WTC11 (cell line): ENCODE measurements around the gene LTBP1. TPM values are rescaled to one million over a fixed set of nuclear protein-coding genes. Genes with fewer than 3 reads are reported as not detected.

ENCODE experiments used
- ATAC-seq: fragments of 200-7000 bp; cut with Tn5 transposase; 2 replicates; pipeline ENCODE4 v1.10.0; 2021; ENCODE audit warnings: mild to moderate bottlenecking, moderate library complexity
- CTCF ChIA-PET: fragments of 300-600 bp; sonication (Branson Sonifier 250); formaldehyde crosslinking; loops from one replicate; lab custom pipeline; 2021; ENCODE audit warnings: antibody characterized with exemption; lab: Charles Lee
- POLR2A ChIA-PET: fragments of 350-600 bp; sonication (Branson Sonifier 250); formaldehyde crosslinking; loops from one replicate; lab custom pipeline; 2021; ENCODE audit warnings: antibody characterized with exemption; lab: Charles Lee
- DNase-seq: peaks from one replicate; pipeline ENCODE4 v3.0.0; 2021; ENCODE audit warnings: low spot score
- H3K27ac Mint-ChIP-seq: 2 replicates; pipeline ENCODE4 v1.8.0; 2021; ENCODE audit warnings: mixed read lengths
- H3K27me3 Mint-ChIP-seq: 2 replicates; pipeline ENCODE4 v1.8.0; 2021; ENCODE audit warnings: low read depth, mild to moderate bottlenecking, moderate library complexity, mixed read lengths
- H3K36me3 Mint-ChIP-seq: 2 replicates; pipeline ENCODE4 v1.8.0; 2021; ENCODE audit warnings: mixed read lengths
- H3K4me1 Mint-ChIP-seq: 2 replicates; pipeline ENCODE4 v1.8.0; 2022; ENCODE audit warnings: mixed read lengths
- H3K4me3 Mint-ChIP-seq: 2 replicates; pipeline ENCODE4 v1.8.0; 2021; ENCODE audit warnings: mild to moderate bottlenecking, moderate library complexity, mixed read lengths
- H3K9me3 Mint-ChIP-seq: 2 replicates; pipeline ENCODE4 v1.8.0; 2021; ENCODE audit warnings: mixed read lengths
- AR ChIP-seq: fragments of 250-450 bp; sonication (Bioruptor Pico); IDR thresholded peaks from 2 replicates; pipeline ENCODE4 v1.9.0; 2021; ENCODE audit warnings: mild to moderate bottlenecking
- CBFB ChIP-seq: sonication (generic); formaldehyde crosslinking; IDR thresholded peaks from 2 replicates; pipeline ENCODE4 v1.8.1; 2022; ENCODE audit warnings: mild to moderate bottlenecking, low read depth, missing genetic modification reagents
- E2F4 ChIP-seq: sonication (generic); formaldehyde crosslinking; IDR thresholded peaks from 2 replicates; pipeline ENCODE4 v1.8.1; 2022; ENCODE audit warnings: low read depth, mild to moderate bottlenecking, moderate library complexity, missing genetic modification reagents, borderline replicate concordance
- E2F5 ChIP-seq: sonication (generic); formaldehyde crosslinking; IDR thresholded peaks from 2 replicates; pipeline ENCODE4 v1.8.1; 2022; ENCODE audit warnings: mild to moderate bottlenecking, moderate library complexity, missing genetic modification reagents
- GTF2I ChIP-seq: fragments of 250-450 bp; sonication (Bioruptor Pico); conservative IDR thresholded peaks from 2 replicates; pipeline ENCODE4 v1.4.0; 2021; ENCODE audit warnings: mild to moderate bottlenecking
- NR1H2 ChIP-seq: sonication (generic); formaldehyde crosslinking; IDR thresholded peaks from 2 replicates; pipeline ENCODE4 v1.9.0; 2021; ENCODE audit warnings: mild to moderate bottlenecking, moderate library complexity, missing genetic modification reagents
- NR3C1 ChIP-seq: sonication (generic); formaldehyde crosslinking; conservative IDR thresholded peaks from 2 replicates; pipeline ENCODE4 v1.8.1; 2023; ENCODE audit warnings: low read depth, mild to moderate bottlenecking, missing genetic modification reagents
- PRDM15 ChIP-seq: sonication (generic); formaldehyde crosslinking; IDR thresholded peaks from 2 replicates; pipeline ENCODE4 v1.8.0; 2022; ENCODE audit warnings: missing genetic modification reagents
- SOX15 ChIP-seq: fragments of 250-450 bp; sonication (Bioruptor Pico); IDR thresholded peaks from 2 replicates; pipeline ENCODE4 v1.9.0; 2021; ENCODE audit warnings: mild to moderate bottlenecking
- TCF7 ChIP-seq: sonication (generic); formaldehyde crosslinking; IDR thresholded peaks from 2 replicates; pipeline ENCODE4 v1.8.0; 2022; ENCODE audit warnings: mild to moderate bottlenecking, low read depth, missing genetic modification reagents, moderate library complexity
- TP53 ChIP-seq: sonication (generic); formaldehyde crosslinking; IDR thresholded peaks from 2 replicates; pipeline ENCODE4 v1.8.1; 2023; ENCODE audit warnings: mild to moderate bottlenecking, missing genetic modification reagents
- USF2 ChIP-seq: sonication (generic); formaldehyde crosslinking; IDR thresholded peaks from 2 replicates; pipeline ENCODE4 v1.8.1; 2023; ENCODE audit warnings: mild to moderate bottlenecking, missing genetic modification reagents, moderate library complexity
- ZBTB21 ChIP-seq: sonication (generic); formaldehyde crosslinking; IDR thresholded peaks from 2 replicates; pipeline ENCODE4 v1.8.1; 2023; ENCODE audit warnings: mild to moderate bottlenecking, missing genetic modification reagents, borderline replicate concordance
- ZNF263 ChIP-seq: sonication (generic); formaldehyde crosslinking; IDR thresholded peaks from 2 replicates; pipeline ENCODE4 v1.8.1; 2022; ENCODE audit warnings: low read depth, mild to moderate bottlenecking, moderate library complexity, missing genetic modification reagents
- ZNF423 ChIP-seq: fragments of 250-450 bp; sonication (Bioruptor Pico); IDR thresholded peaks from 2 replicates; pipeline ENCODE4 v2.1.2; 2022; ENCODE audit warnings: mild to moderate bottlenecking, moderate library complexity
- ZNF512 ChIP-seq: sonication (generic); formaldehyde crosslinking; IDR thresholded peaks from 2 replicates; pipeline ENCODE4 v1.8.1; 2022; ENCODE audit warnings: missing genetic modification reagents, borderline replicate concordance
- total RNA-seq: library from RNA; stranded (reverse); gene quantifications from 3 replicates; pipeline ENCODE4 v1.2.3, GENCODE V29; 2021

LTBP1 gene
- total RNA-seq, 1 experiment from 2014 or later = 33.6 TPM

- TF ChIP-seq TCF7 = no peak
- TF ChIP-seq GTF2I = no peak
- TF ChIP-seq, all 79 proteins: peak for 0
Measured at GRCh38 chr2:33002863-33003262, 56.1 kb downstream of the LTBP1 start (continued).

- DNase-seq = no peak
- ChIA-PET POLR2A (no interaction called here), CTCF (interaction anchor here (0.6 kb wide), 1 partner anchor 42 kb away, joined by 4 read pairs; no protein-coding TSS in a partner anchor)
- Mint-ChIP-seq H3K4me3 (no peak overlapping the region), H3K36me3 (no peaks in the 10 kb centered on the region), H3K9me3 (no peaks in the 10 kb centered on the region), H3K27me3 (no peaks in the 10 kb centered on the region), H3K4me1 (no peaks in the 10 kb centered on the region), H3K27ac (no peak overlapping the region)
- ATAC-seq = no peak
- no peak for TF ChIP-seq ZNF512 (CRISPR knock-in tag)
- no peak for TF ChIP-seq AR (CRISPR knock-in tag)
- no peak for TF ChIP-seq ZNF423 (CRISPR knock-in tag)
- TF ChIP-seq E2F4 = no peak
- TF ChIP-seq ZBTB21 (CRISPR knock-in tag) = no peak
Measured at GRCh38 chr2:33005057-33005456, 58.3 kb downstream of the LTBP1 start.

- TF ChIP-seq NR1H2 (no peak), ZNF263 (CRISPR knock-in tag) (no peak), CBFB (CRISPR knock-in tag) (no peak), PRDM15 (CRISPR knock-in tag) (no peak), E2F5 (CRISPR knock-in tag) (no peak), SOX15 (no peak), USF2 (CRISPR knock-in tag) (no peak), NR3C1 (CRISPR knock-in tag) (no peak), TP53 (CRISPR knock-in tag) (no peak)
- CTCF ChIA-PET = no interaction called here
- Mint-ChIP-seq H3K36me3 (no peaks in the 10 kb centered on the region), H3K27me3 (no peaks in the 10 kb centered on the region), H3K9me3 (no peaks in the 10 kb centered on the region), H3K4me1 (peaks cover 3% of the 10 kb centered on the region), H3K4me3 (no peak overlapping the region), H3K27ac (no peak overlapping the region; the same call in 1 of the 2 replicates)
- no peak for DNase-seq
- POLR2A ChIA-PET = no interaction called here
- ATAC-seq = no peak
Measured at GRCh38 chr2:33008716-33009115, 62.0 kb downstream of the LTBP1 start.
